Lung (tissue), 12 donors: ENCODE results near the gene MFSD1. TPM values are rescaled to one million over a fixed set of nuclear protein-coding genes. Genes with fewer than 3 reads are reported as not detected.

Source experiments
- ATAC-seq: fragments of 200-7000 bp; cut with Tn5 transposase; one replicate; pipeline ENCODE4 v1.9.1; 2020; ENCODE audit warnings: moderate number of reproducible peaks; ENCODE audit not compliant: insufficient read depth, low FRiP score
- DNase-seq, 3 donors: peaks; one replicate each; pipeline ENCODE4 v3.0.0-alpha.2; 2013 to 2017
- H3K27ac ChIP-seq, 2 donors: one replicate each; pipeline ENCODE4 v1.5.1; 2013; ENCODE audit warnings: mild to moderate bottlenecking in 2 of 2, moderate library complexity in 2 of 2, control low read depth in 1 of 2, inconsistent platforms in 1 of 2, low read depth in 1 of 2, low read length in 1 of 2
- H3K27me3 ChIP-seq, 3 donors: one replicate each; pipeline ENCODE4 v1.5.1; 2013; ENCODE audit warnings: low read length in 2 of 3; ENCODE audit not compliant: control insufficient read depth in 3 of 3, insufficient read depth in 3 of 3
- H3K36me3 ChIP-seq, 4 donors: one replicate each; pipeline ENCODE4 v1.5.1; 2013; ENCODE audit warnings: low read length in 4 of 4, mild to moderate bottlenecking in 1 of 4, moderate library complexity in 1 of 4; ENCODE audit not compliant: control insufficient read depth in 4 of 4, insufficient read depth in 4 of 4
- H3K4me1 ChIP-seq, 5 donors: one replicate each; pipeline ENCODE4 v1.5.1; 2013; ENCODE audit warnings: low read length in 5 of 5, mild to moderate bottlenecking in 2 of 5, moderate library complexity in 1 of 5; ENCODE audit not compliant: control insufficient read depth in 5 of 5, insufficient read depth in 5 of 5
- H3K4me3 ChIP-seq: one replicate; pipeline ENCODE4 v1.5.1; 2013; ENCODE audit warnings: mild to moderate bottlenecking, control low read depth, moderate library complexity
- H3K9ac ChIP-seq, 2 donors: one replicate each; pipeline ENCODE4 v1.5.1; 2013; ENCODE audit warnings: low read length in 2 of 2, control low read depth in 1 of 2; ENCODE audit not compliant: insufficient read depth in 1 of 2
- H3K9me3 ChIP-seq, 4 donors: one replicate each; pipeline ENCODE4 v1.5.1; 2013; ENCODE audit warnings: low read length in 3 of 4, mild to moderate bottlenecking in 1 of 4, moderate library complexity in 1 of 4; ENCODE audit not compliant: control insufficient read depth in 4 of 4, insufficient read depth in 3 of 4
- CTCF ChIP-seq: IDR thresholded peaks from 2 replicates; pipeline ENCODE4 v1.5.1; 2012; ENCODE audit warnings: mild to moderate bottlenecking; ENCODE audit errors: control extremely low read depth, extremely low read depth
- WGBS, 2 donors: extraction: QIAGEN DNeasy Blood & Tissue Kit; methylation state at CpG; one replicate each; pipeline ENCODE4 v1.1.7; 2013; 5-methylcytosine and 5-hydroxymethylcytosine counted together
- polyA plus RNA-seq, 2 donors: library from polyadenylated mRNA; stranded (reverse); fragments of 200-250 nt; gene quantifications; one replicate each; pipeline ENCODE4 v1.2.1, GENCODE V29; 2013
- total RNA-seq, 2 donors: library from RNA; depleted of rRNA in 1 of 2; stranded (reverse); fragments of >200 nt in 1 of 2; gene quantifications; one replicate each; pipeline ENCODE4 v1.2.1, GENCODE V29; 2014 to 2021
- donor health status: control.
- donor health status: control.
- donor health status: Bipolar disorder and iron deficiency.
- donor health status: healthy.
- donor health status: DM: yes; HTN: yes; CAD: no.

MFSD1 gene
- total and polyA plus RNA-seq, 4 donors: 25.8 to 143 (median 93.3) TPM

DNA sequence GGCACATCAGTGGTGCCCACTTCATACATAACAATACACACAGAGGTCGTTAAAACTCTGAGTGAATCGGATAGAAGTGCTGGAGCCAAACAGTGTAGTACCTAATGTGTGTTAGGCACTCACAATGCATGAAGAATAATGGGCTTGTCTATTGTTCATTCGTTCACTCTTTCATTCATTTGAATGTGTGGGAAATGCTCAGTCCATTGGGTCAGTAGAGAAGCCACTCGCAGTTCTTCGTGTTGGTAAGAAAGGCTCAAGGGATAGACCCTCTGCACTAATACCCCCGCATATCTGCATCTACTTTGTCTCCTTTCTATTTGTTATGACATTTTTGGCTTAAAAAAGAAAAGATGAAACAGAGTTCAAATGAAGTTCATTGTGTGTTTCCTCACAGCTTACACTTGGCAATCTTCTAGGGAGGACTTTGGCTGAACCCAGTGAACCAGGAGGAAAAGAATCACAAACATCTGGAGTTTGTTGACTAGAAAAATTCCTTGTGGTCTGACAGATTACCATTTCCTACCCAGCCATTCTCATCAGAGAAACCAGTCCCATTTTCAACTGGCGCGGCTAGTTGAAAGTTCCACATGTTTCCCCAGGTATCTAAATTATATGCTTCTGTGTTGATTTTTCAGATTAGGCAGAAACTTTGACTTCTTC, 32.8 kb upstream of the MFSD1 start:
- no peak for TF ChIP-seq CTCF
- Histone ChIP-seq H3K4me3 (no peak overlapping the region), H3K9me3 (no peaks in the 10 kb centered on the region), H3K4me1 (peaks cover 10 to 88% (median 35%) of the 10 kb centered on the region in 5 donors), H3K27ac (peak overlapping the region; percentile 50 to 68), H3K9ac (peak overlapping the region in 1 of 2 donors; percentile 3), H3K27me3 (no peaks in the 10 kb centered on the region), H3K36me3 (peaks cover 0 to 4% (median 1%) of the 10 kb centered on the region in 4 donors)
- ATAC-seq (peak; percentile 54), DNase-seq (peak; percentile 81 to 98 (median 97))
- 42 to 69% methylated on average over 8 of the region's 8 CpGs for WGBS, 2 donors

- H3K4me3 ChIP-seq: no peak overlapping the region
- ATAC-seq (no peak), DNase-seq (peak in 2 of 3 donors; percentile 58 to 59)
- 39 to 71% methylated on average over 4 of the region's 4 CpGs for WGBS, 2 donors
- peaks cover 0 to 4% (median 1%) of the 10 kb centered on the region in 4 donors for H3K36me3 ChIP-seq
- peak overlapping the region in 1 of 2 donors; percentile 2 for H3K9ac ChIP-seq
- peaks cover 10 to 91% (median 35%) of the 10 kb centered on the region in 5 donors for H3K4me1 ChIP-seq
- no peaks in the 10 kb centered on the region for H3K27me3 ChIP-seq
- H3K9me3 ChIP-seq: no peaks in the 10 kb centered on the region
- peak overlapping the region in 1 of 2 donors; percentile 39 for H3K27ac ChIP-seq
- no peak for TF ChIP-seq CTCF
These were observed 32.3 kb upstream of the MFSD1 start for GRCh38 chr3:158769549-158769948.

DNA sequence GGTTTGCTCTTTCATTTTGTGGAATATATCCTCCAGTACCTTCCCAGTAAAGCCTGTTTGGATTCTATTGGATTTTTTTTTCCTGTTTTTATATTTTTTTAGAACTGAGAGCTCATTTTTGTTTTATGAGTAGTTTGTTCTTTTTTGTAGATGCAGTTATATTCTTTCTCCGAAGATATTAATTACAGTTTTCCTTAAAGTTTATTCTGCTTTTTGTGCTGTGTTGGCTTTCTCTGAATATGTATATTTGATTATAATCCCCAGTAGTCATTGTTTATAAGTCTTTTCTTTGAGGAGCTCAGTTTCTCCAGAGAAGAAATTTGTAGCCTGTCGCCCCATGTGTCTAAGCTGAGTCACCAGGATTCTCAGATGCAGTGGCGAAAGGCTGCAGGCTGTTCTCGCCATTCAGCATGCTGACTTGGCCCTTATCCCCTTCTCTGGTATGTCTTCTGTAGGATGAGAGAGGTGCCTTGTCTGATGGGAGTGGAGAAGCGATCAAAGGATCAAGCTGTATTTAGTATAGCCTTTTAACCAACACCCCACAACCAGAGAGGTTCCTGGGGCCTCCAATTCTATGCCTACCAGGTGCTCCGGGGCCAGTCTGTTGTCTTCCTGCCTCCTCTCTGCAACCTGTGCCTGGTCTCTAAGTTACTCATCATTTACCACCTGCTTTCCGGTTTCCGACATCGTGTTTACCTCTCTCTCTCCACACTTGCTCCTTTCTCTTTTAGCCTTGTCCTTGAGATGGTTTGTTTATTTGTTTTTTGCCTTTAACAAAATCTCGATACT, 31.7 kb upstream of the MFSD1 start:
- WGBS, 2 donors: 80 to 85% methylated on average over 10 of the region's 10 CpGs
- Histone ChIP-seq H3K36me3 (peaks cover 0 to 4% (median 1%) of the 10 kb centered on the region in 4 donors), H3K27me3 (no peaks in the 10 kb centered on the region), H3K9me3 (no peaks in the 10 kb centered on the region), H3K9ac (peak overlapping the region in 1 of 2 donors; percentile 2), H3K4me1 (peaks cover 10 to 90% (median 30%) of the 10 kb centered on the region in 5 donors), H3K4me3 (no peak overlapping the region), H3K27ac (peak overlapping the region in 1 of 2 donors; percentile 86)
- no peak for TF ChIP-seq CTCF
- no peak for ATAC-seq
- DNase-seq: no peak
